GM19025 (cell line): Measurements from ENCODE around the gene MYORG.

Experiments
- ATAC-seq: cut with Tn5 transposase; IDR thresholded peaks from one replicate; pipeline ENCODE4 v1.9.1; 2021; ENCODE audit warnings: mild to moderate bottlenecking, low read depth, moderate library complexity; ENCODE audit not compliant: unreplicated experiment

MYORG gene

DNA sequence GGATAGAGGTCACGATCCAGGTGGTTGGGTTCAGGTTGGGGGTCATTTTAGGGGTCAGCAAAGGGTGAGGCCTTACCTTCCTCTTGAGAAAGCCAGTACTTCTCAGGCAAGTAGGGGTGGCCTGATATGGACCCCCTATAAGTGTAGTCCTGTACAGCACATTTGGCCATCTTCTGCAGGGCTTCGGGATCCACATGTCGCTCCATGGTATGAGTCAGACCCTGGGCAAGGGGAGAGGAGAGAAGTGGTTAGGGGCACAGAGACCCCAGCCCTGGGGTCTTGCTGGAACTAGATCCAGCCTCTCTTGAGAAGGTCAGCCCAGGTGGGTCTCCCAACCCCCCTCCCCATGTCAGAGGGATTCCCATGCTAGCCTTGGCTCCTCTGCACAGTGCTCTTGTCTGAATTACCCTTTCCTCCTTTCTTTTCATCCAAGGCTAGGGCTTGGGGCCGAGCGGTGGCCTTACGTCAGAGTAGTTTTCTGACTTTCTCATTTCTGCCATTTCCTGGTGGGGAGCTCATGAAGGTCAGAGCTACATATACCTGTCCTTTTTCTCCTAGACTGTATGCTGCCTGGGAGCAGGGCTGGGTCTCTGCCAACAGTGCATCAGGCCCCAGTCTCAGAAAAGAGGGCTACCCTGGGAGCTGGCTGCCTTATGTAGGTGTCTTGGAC lies 9.0 kb upstream of the MYORG start:
- no peak for ATAC-seq

DNA sequence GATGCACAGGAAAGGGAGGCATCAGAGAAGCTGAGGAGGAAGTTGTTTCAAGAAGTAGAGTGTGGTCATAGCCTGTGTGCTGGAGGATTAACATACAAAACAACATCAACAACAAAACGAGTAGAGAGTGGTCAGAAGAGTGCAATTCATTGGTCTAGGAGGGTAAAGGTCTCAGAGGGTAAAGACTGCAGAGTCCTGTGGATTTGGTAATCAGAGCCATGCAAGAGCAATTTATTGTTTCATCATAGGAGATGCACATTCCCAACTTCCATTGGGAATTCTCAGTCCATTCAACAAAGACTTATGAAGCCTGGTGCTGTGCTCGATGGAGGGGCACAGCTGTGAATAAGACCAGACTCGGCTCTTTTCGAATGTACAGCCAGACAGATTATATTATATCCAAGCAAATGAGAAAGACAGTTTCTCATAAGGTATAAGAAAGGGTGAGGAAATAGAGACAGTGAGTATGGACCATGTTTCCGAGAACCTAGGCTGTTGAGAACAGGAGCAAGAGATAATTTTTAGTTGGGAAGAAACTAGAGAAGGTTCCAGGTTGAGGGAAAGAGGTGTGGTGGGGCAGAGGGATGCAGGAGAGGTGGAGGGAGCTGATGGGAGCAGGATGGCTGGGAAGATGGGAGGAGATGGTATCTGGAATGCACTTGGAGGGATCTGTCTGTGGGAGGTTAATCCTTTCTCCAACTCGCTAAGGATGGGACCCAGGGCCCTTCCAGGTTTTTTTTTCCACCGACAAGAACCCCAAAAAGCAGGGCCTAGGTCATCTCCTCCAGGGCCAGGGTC lies 7.9 kb upstream of the MYORG start:
- no peak for ATAC-seq

- ATAC-seq = no peak
Observed at GRCh38 chr9:34383904-34384303, 7.2 kb upstream of the MYORG start.

DNA sequence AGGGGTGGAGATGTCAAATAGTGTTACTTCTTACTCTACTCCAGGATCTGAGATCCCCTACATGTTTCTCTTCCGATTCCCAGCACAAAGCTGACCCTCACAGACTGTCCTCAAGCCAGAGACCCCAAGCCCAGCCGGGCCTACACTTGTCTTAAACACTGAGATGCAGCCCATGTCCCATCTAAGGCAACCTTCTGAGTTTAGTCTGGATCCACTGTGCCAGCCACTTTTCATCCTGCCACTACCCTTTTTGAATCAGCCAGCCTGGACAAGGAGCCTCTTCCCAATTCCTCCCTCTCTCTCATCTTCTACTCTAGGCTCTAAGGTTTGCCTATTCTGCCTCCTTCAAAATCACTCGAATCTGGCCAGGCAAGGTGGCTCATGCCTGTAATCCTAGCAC lies 6.2 kb upstream of the MYORG start:
- no peak for ATAC-seq

DNA sequence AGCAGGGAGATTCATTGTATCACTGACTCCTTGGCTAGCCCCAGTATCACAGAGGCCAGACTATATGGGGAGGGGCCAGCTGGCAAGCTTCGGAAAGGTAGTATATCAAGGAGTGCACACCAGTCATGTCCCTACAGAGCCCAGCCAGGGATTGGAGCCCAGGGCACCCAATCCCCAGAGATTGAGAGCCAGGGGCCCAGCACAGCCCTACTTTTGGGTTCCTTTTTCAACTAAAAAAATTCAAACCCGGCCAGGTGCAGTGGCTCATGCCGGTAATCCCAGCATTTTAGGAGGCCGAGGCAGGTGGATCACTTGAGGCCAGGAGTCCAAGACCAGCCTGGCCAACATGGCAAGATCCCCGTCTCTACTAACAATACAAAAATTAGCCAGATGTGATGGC lies 5.4 kb upstream of the MYORG start:
- no peak for ATAC-seq

DNA sequence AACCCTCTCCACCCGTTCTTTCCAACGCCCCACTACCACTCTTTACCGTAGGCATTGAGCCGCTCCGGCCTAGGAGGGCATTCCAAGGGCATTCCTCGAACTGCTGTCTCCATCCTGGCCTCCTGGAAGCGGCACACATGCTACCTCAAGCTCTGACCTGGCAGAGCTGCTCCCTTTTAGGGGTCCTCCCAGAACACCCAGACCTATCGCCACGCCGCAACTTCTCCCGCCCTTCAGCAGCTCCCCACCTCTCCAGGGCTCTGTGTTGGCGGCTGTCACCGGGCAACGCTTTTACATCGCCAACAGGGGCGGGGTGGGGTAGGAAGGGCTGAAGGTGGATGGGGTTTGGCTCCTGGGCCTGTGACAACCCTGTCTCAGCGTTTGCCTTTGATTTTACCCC lies 4.6 kb upstream of the MYORG start:
- no peak for ATAC-seq

GRCh38 chr9:34380511-34381315 lies 4.0 kb upstream of the MYORG start:
- ATAC-seq = peak; percentile 41

GRCh38 chr9:34380034-34380510 lies 3.4 kb upstream of the MYORG start:
- ATAC-seq = no peak

DNA sequence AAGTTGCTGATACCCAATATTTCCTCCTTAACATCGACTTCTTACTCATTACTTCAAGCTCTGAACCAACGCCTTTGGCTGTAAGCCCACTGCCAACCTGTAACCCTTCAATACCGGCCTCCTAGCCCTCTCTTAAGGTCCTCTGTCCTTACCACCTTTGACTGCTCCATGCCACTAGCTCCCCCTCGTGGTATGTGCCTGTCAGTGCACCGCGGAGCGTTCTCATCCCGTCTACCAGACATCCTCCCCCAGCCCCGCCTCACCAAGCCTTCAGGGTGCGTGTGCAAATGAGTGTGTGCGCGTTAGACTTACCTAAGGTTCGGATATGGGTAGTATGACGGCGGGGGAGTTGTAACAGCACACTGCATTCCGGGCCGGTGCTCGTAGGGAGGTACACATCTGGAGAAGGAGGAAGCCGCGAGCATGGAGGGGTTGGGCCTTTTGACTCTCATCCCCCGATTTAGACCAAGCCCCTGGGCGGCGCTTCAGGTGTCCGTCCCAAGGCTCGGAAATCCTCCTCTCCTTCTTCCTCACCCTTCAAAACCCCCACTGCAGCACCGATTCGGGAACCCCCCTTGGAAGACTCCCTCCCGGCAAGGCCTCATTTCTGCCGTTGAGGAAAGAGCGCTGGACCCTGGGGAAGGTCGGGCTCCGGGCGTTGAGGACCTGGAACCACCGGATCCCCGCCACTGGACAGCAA lies 2.8 kb upstream of the MYORG start:
- ATAC-seq = no peak

GRCh38 chr9:34378376-34379060 lies 1.8 kb upstream of the MYORG start:
- no peak for ATAC-seq

DNA sequence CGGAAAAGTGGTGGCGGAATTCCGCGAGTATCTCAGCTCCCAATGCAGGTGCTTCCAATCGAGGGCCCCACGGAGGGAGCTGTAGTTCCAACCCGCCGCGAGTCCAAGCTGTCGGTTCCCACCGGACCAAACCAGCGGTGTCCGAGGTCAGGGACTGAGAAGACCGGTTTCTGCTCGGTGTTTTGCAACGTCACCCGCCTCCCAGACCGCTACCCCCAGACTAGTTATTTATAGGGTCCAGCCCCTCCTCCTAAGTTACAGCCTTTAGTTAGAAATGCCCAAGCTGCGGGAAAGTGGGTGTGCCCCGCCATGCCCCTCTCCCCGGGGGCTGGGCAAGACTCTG lies 677 bp upstream of the MYORG start:
- no peak for ATAC-seq

- no peak for ATAC-seq
Observed at GRCh38 chr9:34375901-34376595, 650 bp downstream of the MYORG start.

DNA sequence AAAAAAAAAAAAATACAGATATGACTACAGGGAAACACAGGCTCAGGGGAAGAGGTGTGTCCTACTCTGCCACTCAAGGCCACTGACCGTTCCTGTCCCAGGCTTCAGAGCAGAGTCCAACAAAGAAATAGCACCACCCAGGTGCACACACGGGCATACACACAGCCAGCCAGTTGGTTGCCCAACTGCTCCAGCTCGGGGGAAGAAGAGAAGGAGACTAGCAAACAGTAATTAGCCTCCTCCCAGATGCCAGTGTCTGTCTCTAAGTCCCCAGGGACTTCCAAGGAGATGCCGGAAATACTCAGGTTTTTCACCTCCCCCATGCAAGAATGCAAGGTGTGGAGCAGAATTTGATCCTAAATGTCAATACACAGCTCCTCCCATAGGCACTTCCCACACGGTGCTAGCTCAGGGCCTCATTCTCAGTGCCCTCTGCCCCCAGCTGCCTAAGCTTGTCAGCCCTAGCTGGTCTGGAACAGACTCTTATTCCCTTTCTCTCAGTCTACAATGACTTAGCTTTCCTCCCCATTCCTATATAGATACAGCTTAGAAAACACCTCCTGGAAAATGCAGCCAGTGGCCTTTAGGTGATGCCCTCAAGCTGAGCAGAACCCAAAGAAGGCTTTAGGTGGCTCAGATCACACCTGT lies 1.7 kb downstream of the MYORG start:
- no peak for ATAC-seq

DNA sequence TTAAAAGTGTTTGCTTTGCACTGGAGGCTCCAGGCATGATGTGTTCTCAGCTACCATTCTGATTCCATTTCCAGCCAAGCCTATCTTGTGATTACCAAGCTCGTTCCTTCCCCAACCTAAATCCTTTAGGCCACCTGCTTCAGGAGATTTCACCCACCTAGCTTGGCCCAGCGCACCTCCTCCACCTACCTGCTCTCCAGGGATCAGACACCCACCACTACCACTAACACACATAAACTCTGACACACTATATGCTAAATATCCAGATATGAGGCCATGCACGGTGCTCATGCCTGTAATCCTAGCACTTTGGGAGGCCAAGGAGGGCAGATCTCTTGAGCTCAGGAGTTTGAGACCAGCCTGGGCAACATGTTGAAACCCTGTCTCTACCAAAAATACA lies 2.4 kb downstream of the MYORG start:
- ATAC-seq = no peak

- no peak for ATAC-seq
Observed at GRCh38 chr9:34373749-34374148, 2.9 kb downstream of the MYORG start.

GRCh38 chr9:34372467-34373011 lies 4.2 kb downstream of the MYORG start:
- no peak for ATAC-seq

DNA sequence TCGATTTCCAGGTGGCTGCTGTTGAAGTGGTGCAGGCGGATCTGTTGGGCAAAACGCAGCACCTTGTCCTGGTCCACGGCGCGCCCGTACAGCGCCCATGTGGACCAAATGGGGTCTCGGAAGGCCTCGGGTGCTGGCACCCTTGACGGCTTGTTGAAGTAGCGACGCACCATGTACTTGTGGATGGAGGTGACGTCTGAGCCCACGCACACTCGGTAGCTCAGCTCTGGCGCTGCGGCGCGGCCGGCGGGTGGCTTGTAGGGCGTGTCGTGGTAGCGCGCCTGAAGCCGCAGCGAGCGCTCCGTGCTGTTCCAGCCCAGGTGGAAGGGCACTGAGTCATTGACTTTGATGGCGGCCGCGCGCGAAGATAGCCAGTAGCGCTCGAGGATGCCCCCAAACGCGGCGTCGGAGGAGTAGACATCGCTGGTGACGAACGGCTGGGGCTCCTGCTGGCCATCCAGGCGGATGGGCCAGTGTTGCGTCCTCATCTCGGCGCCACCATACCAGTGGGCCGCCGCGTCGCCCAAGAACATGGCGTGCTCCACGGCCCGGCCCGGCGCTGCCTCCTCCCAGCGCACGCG lies 4.7 kb downstream of the MYORG start:
- no peak for ATAC-seq
